Activated CD8-positive, alpha-beta memory T cell treated with anti-CD3 and anti-CD28 coated beads for 1 hour (primary cell): Measurements from ENCODE around the gene KMT2D.
A peak's percentile ranks its signal among the peaks of the same experiment; 100 is the strongest.

Experiments used
- DNase-seq, 2 donors: peaks; one replicate each; pipeline ENCODE4 v3.0.0-alpha.2; 2020; ENCODE audit warnings: low read depth in 1 of 2; ENCODE audit errors: extremely low read depth in 1 of 2

KMT2D gene

DNA sequence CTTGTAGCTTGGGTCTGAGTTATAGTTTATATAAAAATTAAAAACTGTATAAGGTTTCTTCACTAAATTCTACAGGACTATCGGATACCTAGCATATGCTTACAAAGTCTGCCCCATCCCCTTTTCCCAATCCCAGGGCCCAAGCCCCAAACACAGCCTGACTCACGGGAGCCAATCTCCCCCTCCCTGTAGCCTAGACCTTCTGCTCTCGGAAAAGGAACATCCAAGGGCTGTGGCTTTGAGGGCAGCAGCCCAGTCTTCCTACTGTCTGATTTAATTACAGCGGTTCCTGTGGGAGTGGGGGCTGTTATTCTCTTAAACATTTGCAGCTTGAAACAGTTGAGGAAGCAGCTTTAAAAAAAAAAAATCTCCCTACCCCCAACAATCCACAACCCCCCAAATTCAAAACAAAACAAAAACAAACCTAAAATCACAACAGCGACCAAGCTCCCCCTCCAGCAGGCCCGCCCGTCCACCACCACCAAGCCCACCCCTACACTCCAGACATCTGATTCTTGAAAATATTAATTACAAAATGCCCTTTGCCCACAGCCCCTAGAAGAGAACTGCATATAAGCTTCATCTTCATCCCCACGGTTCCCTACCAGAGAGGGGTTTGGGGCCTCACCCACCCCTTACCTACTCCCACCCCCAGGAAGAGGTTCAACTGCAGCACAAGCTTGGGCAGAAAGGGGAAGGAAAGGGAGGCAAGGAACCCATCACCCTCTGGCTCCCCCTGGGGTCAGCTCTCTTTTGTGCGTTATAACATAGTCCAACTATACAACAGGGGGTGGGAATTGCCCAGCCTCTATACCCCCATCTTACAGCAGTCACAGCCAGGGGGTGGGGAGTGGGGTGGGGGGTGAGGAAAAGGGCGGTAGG lies 40.9 kb downstream of the KMT2D start:
- no peak for DNase-seq

DNA sequence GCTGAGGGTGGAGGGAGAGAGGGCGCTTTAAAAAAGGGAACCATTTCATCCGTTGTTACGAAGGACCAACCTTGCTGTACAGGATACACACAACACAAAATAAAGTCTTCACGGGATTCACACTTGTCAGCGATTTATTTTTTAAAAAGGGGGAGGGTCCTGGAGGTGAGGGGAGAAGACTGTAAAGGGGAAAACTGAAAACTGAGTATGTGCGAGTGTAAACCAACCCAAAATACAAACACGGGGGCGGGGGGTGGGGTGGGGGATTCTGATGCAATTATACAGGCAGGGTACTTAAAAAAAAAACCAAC lies 41.5 kb downstream of the KMT2D start:
- no peak for DNase-seq

GRCh38 chr12:49018261-49019119 lies 42.1 kb downstream of the KMT2D start, which contains the start of gene PRKAG1:
PRKAG1 (minus strand) TSS chr12:49018776; CDS start chr12:49018740, 36 bp downstream.
- peak; percentile 93 to 94 for DNase-seq

DNA sequence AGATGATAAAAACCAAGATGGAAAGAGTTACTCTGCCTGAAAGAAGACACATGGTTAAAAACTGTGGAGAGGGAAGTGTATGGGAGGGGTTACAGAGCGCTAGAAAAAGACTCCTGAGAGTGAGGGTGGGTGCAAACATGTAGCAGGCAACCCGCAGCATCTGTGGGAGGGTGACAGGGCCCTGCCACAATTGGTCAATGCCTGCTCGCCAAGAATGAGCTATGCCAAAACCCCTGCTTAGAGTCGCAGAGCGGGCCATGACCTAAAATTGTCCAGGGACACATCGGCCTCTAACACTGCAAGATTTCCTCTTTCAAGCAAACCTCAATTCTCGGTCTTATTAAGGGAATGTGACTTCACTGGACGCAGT lies 42.7 kb downstream of the KMT2D start:
- DNase-seq: no peak

GRCh38 chr12:49015196-49015595 lies 45.4 kb downstream of the KMT2D start:
- DNase-seq: no peak

DNA sequence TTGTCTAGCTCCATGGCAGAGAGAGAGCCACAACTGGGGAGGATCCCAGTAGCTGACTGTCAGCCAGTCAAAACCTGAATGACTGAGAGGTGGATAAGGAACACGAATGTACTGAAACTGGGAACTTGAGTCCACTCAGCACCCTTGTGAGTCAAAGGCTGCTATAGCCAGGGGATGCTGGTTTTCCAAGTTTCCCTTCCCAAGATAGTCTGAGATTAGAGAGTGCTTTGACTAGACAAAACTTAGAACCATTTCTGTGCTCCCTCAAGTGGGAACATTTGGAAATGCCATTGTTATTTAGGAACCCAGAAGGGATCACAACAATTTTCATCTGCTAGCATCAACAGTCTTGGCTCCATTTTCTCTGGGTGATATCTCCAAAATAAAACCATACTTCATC lies 46.0 kb downstream of the KMT2D start:
- no peak for DNase-seq

- no peak for DNase-seq
Measured at GRCh38 chr12:49013428-49013827, 47.2 kb downstream of the KMT2D start.

GRCh38 chr12:49012739-49013138 lies 47.9 kb downstream of the KMT2D start:
- no peak for DNase-seq
